Transverse colon (tissue), 4 donors: ENCODE measurements around the gene RRBP1. TPM values are rescaled to one million over a fixed set of nuclear protein-coding genes. Genes with fewer than 3 reads are reported as not detected.

ENCODE experiments used
- DNase-seq: peaks from one replicate; pipeline ENCODE4 v3.0.0-alpha.2; 2019
- H3K27ac ChIP-seq, 4 donors: fragments of 200-600 bp; sonication (generic); 2 replicates each; pipeline ENCODE4 v1.5.1; 2016 to 2018; ENCODE audit warnings: inconsistent platforms in 4 of 4
- H3K27me3 ChIP-seq: fragments of 200-600 bp; sonication (generic); 2 replicates; pipeline ENCODE4 v1.5.1; 2017; ENCODE audit warnings: inconsistent platforms
- H3K36me3 ChIP-seq, 4 donors: fragments of 200-600 bp; sonication (generic); 2 replicates each; pipeline ENCODE4 v1.5.1; 2017 to 2019; ENCODE audit warnings: inconsistent platforms in 4 of 4
- H3K4me1 ChIP-seq, 4 donors: fragments of 200-600 bp; sonication (generic); 2 replicates each; pipeline ENCODE4 v1.5.1; 2017 to 2020; ENCODE audit warnings: inconsistent platforms in 4 of 4
- H3K4me3 ChIP-seq, 4 donors: fragments of 200-600 bp; sonication (generic); 1 replicate in 1 of 4; 2 replicates in 3 of 4; pipeline versions ENCODE4 v1.5.1 to v1.6.1; 2017 to 2019; ENCODE audit warnings: inconsistent platforms in 4 of 4
- H3K9me3 ChIP-seq, 2 donors: fragments of 200-600 bp; sonication (generic); 2 replicates each; pipeline ENCODE4 v1.5.1; 2017 to 2019; ENCODE audit warnings: inconsistent platforms in 2 of 2
- CTCF ChIP-seq, 5 experiments: fragments of 200-600 bp in 3 of 5; fragments of 450-650 bp in 2 of 5; sonication (generic) in 3 of 5; IDR thresholded peaks; 1 replicate in 2 of 5; 2 replicates in 3 of 5; pipeline ENCODE4 v1.5.1; 2016 to 2017; ENCODE audit warnings: antibody characterized with exemption in 5 of 5, inconsistent platforms in 3 of 5, mild to moderate bottlenecking in 2 of 5, moderate library complexity in 1 of 5
- EP300 ChIP-seq: sonication (generic); formaldehyde crosslinking; IDR thresholded peaks from one replicate; pipeline ENCODE4 v1.6.1; 2017; ENCODE audit warnings: antibody characterized with exemption, low read depth
- POLR2A ChIP-seq: fragments of 450-650 bp; IDR thresholded peaks from one replicate; pipeline ENCODE4 v1.6.1; 2016; ENCODE audit warnings: antibody characterized with exemption, mild to moderate bottlenecking, moderate library complexity
- POLR2AphosphoS5 ChIP-seq, 3 donors: sonication (generic); formaldehyde crosslinking; IDR thresholded peaks; one replicate each; pipeline ENCODE4 v1.6.1; 2016; ENCODE audit warnings: antibody characterized with exemption in 3 of 3
- WGBS, 2 donors: methylation state at CpG; one replicate each; pipeline ENCODE4 v1.1.5; 2018; ENCODE audit warnings: low coverage in 1 of 2; 5-methylcytosine and 5-hydroxymethylcytosine counted together
- in situ Hi-C, 4 donors: fragments of 200-750 bp; cut with MboI; loops; one replicate each; pipeline versions ENCODE4 v1.15.0 to v1.15.1; 2017; ENCODE audit warnings: low sequenced_read_pairs in 3 of 4, low pct_ligation_motif_present in 1 of 4, low pct_unique_long_range_greater_than_20kb in 1 of 4
- intact Hi-C: fragments of 100-400 bp; cut with DNase I; formaldehyde crosslinking; loops from one replicate; pipeline ENCODE4 v1.15.1; 2023; ENCODE audit warnings: low total_unique reads
- total RNA-seq, 4 donors: library from RNA; depleted of rRNA; stranded (reverse); fragments of >200 nt; gene quantifications; one replicate each; pipeline ENCODE4 v1.1.0, GENCODE V29; 2016

The RRBP1 gene
- total RNA-seq, 4 donors from 2014 or later = 219 to 403 (median 288) TPM

- Histone ChIP-seq H3K9me3 (no peaks in the 10 kb centered on the region), H3K27me3 (no peaks in the 10 kb centered on the region), H3K36me3 (peaks cover 0 to 35% (median 13%) of the 10 kb centered on the region in 4 donors), H3K4me1 (peaks cover 0 to 28% (median 3%) of the 10 kb centered on the region in 4 donors), H3K4me3 (no peak overlapping the region), H3K27ac (peak overlapping the region; percentile 8 to 38 (median 20))
- no peak for TF ChIP-seq POLR2AphosphoS5 (IDR thresholded peaks at IDR 0.05)
- no peak for TF ChIP-seq EP300
- TF ChIP-seq POLR2A = no peak
- TF ChIP-seq CTCF (IDR thresholded peaks at IDR 0.05) = no peak
- no peak for DNase-seq
- 81% methylated on average over 25 of the region's 25 CpGs; no CpG with 5 or more reads in 1 of the 2 donors for WGBS, 2 donors
- intact Hi-C loops = no loop called here
- in situ Hi-C loops = loop anchor here in 2 of 4 donors (25.0 kb wide), 1 partner anchor 98 kb away; the partner anchor contains the start of gene BFSP1 (in 2 of the 2)
Observed at GRCh38 chr20:17635332-17636244, 46.5 kb downstream of the RRBP1 start.

GRCh38 chr20:17634661-17635331 is 47.2 kb downstream of the RRBP1 start:
- Histone ChIP-seq H3K4me1 (peaks cover 0 to 28% (median 3%) of the 10 kb centered on the region in 4 donors), H3K36me3 (peaks cover 0 to 36% (median 12%) of the 10 kb centered on the region in 4 donors), H3K27me3 (no peaks in the 10 kb centered on the region), H3K27ac (peak overlapping the region; percentile 8 to 38 (median 22)), H3K9me3 (no peaks in the 10 kb centered on the region), H3K4me3 (no peak overlapping the region)
- 74% methylated on average over 13 of the region's 13 CpGs; no CpG with 5 or more reads in 1 of the 2 donors for WGBS, 2 donors
- in situ Hi-C loops (loop anchor here in 2 of 4 donors (25.0 kb wide), 1 partner anchor 97 kb away; the partner anchor contains the start of gene BFSP1 (in 2 of the 2)), intact Hi-C loops (no loop called here)
- TF ChIP-seq CTCF (IDR thresholded peaks at IDR 0.05) = no peak
- no peak for TF ChIP-seq EP300
- TF ChIP-seq POLR2A = no peak
- TF ChIP-seq POLR2AphosphoS5 (IDR thresholded peaks at IDR 0.05) = no peak
- no peak for DNase-seq

- Histone ChIP-seq H3K4me1 (peaks cover 0 to 28% (median 3%) of the 10 kb centered on the region in 4 donors), H3K36me3 (peaks cover 0 to 44% (median 12%) of the 10 kb centered on the region in 4 donors), H3K27me3 (no peaks in the 10 kb centered on the region), H3K4me3 (no peak overlapping the region), H3K9me3 (no peaks in the 10 kb centered on the region), H3K27ac (peak overlapping the region; percentile 8 to 38 (median 22))
- in situ Hi-C loops (loop anchor here in 2 of 4 donors (25.0 kb wide), 1 partner anchor 97 kb away; the partner anchor contains the start of gene BFSP1 (in 2 of the 2)), intact Hi-C loops (no loop called here)
- 80% methylated on average over 18 of the region's 18 CpGs; no CpG with 5 or more reads in 1 of the 2 donors for WGBS, 2 donors
- TF ChIP-seq POLR2A (no peak), EP300 (no peak), CTCF (IDR thresholded peaks at IDR 0.05) (no peak), POLR2AphosphoS5 (IDR thresholded peaks at IDR 0.05) (no peak)
- DNase-seq = no peak
Observed at GRCh38 chr20:17633850-17634500, 48.1 kb downstream of the RRBP1 start.
